Right atrium auricular region (tissue), 2 donors: ENCODE data around the gene MATR3. TPM values are rescaled to one million over a fixed set of nuclear protein-coding genes. Genes with fewer than 3 reads are reported as not detected.
A peak's percentile ranks its signal among the peaks of the same experiment; 100 is the strongest.

Experiments used
- DNase-seq: peaks from one replicate; pipeline ENCODE4 v3.0.0-alpha.2; 2019; ENCODE audit warnings: low spot score
- H3K27ac ChIP-seq, 2 donors: fragments of 200-600 bp; sonication (generic); 1 replicate in 1 of 2; 2 replicates in 1 of 2; pipeline ENCODE4 v1.5.1; 2016 to 2019
- H3K27me3 ChIP-seq, 2 donors: fragments of 200-600 bp; sonication (generic); one replicate each; pipeline versions ENCODE4 v1.5.1 to v1.6.0; 2017 to 2019
- H3K36me3 ChIP-seq: fragments of 200-600 bp; sonication (generic); one replicate; pipeline ENCODE4 v1.5.1; 2016
- H3K4me1 ChIP-seq, 2 donors: fragments of 200-600 bp; sonication (generic); one replicate each; pipeline versions ENCODE4 v1.5.1 to v1.6.0; 2017 to 2019
- H3K4me3 ChIP-seq, 2 donors: fragments of 200-600 bp; sonication (generic); 1 replicate in 1 of 2; 2 replicates in 1 of 2; pipeline ENCODE4 v1.5.1; 2017 to 2019; ENCODE audit warnings: mild to moderate bottlenecking in 1 of 2, moderate library complexity in 1 of 2
- H3K9me3 ChIP-seq, 2 donors: fragments of 200-600 bp; sonication (generic); one replicate each; pipeline ENCODE4 v1.5.1; 2019
- total RNA-seq, 2 donors: library from RNA; depleted of rRNA; stranded (reverse); fragments of >200 nt; gene quantifications; one replicate each; pipeline ENCODE4 v1.1.0, GENCODE V29; 2016
- TF ChIP-seq, protein P1 (sequence below), 2 donors: fragments of 200-600 bp; sonication (generic); IDR thresholded peaks; one replicate each; pipeline ENCODE4 v1.5.1; 2019; ENCODE audit warnings: antibody characterized with exemption in 2 of 2

MATR3 gene
- total RNA-seq, 2 donors from 2014 or later, result 131 to 159 TPM

DNA sequence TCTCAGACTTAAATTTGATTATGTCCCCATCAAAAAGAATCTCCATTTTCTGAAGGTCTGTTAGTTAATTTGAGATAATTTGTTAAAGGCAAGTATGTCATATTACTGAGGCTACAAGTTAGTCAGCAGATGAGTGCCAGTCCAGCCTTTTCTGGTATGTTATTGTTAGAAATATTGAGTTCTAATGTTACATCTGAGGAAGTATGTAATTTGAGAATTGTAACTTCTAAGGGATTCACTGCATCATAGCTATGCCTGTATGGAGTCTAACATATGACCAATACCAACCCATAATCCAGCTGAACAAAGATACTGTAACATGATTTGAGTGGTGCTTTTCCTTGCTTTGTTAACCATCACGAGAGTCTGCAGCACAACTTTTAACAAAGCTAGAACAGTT lies 75.6 kb downstream of the MATR3 start:
- Histone ChIP-seq H3K27me3 (no peaks in the 10 kb centered on the region), H3K36me3 (peaks cover 54% of the 10 kb centered on the region), H3K4me3 (no peak overlapping the region), H3K4me1 (peaks cover 0 to 24% of the 10 kb centered on the region in 2 donors), H3K27ac (no peak overlapping the region), H3K9me3 (no peaks in the 10 kb centered on the region)
- no peak for DNase-seq
- TF ChIP-seq, protein P1, sequence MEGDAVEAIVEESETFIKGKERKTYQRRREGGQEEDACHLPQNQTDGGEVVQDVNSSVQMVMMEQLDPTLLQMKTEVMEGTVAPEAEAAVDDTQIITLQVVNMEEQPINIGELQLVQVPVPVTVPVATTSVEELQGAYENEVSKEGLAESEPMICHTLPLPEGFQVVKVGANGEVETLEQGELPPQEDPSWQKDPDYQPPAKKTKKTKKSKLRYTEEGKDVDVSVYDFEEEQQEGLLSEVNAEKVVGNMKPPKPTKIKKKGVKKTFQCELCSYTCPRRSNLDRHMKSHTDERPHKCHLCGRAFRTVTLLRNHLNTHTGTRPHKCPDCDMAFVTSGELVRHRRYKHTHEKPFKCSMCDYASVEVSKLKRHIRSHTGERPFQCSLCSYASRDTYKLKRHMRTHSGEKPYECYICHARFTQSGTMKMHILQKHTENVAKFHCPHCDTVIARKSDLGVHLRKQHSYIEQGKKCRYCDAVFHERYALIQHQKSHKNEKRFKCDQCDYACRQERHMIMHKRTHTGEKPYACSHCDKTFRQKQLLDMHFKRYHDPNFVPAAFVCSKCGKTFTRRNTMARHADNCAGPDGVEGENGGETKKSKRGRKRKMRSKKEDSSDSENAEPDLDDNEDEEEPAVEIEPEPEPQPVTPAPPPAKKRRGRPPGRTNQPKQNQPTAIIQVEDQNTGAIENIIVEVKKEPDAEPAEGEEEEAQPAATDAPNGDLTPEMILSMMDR (IDR thresholded peaks at IDR 0.05), result no peak

DNA sequence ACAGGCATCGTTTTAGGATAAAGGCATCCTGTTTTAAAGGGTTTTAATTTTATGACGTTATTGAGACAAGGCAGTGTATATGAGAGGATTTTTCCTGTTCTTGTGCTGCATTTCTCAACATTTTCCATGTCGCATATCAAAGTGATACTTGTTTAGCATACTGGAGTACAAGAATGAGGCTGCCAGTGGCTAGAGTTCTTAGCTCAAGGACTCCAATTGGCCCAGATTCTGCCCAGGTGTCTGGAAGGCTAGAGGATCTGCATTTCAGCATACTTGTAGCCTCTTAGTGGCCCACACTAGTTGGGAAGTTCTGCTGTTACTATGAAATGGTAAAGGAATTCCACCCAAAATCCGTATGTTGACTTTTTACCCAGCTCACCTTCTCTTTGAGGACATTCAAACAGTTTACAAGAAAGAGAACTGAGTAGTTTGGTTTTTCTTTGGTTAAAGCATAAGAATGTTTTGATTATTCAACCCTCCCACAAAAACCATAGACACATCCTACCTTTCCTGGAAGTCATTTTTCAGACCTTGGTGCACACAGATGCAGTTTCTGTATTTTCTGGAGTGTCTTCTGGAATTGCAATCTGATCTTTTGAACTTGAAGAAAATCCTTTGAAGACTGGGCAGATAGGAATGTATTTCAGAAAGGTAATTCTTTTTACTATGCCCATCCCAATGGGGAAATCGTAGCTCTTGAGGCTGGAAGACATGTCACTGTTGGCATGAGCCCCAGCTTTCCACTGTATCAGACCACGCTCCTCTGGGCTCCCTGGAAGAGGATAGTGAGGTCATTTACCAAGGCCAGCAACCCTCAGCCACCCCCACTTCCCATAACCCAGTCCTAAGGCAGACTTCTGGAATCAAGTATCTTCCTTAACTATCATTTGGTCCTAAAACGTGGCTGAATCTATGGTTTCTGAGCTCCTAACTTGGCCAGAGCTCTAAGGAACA lies 78.2 kb downstream of the MATR3 start:
- H3K36me3 ChIP-seq, result peaks cover 29% of the 10 kb centered on the region

DNA sequence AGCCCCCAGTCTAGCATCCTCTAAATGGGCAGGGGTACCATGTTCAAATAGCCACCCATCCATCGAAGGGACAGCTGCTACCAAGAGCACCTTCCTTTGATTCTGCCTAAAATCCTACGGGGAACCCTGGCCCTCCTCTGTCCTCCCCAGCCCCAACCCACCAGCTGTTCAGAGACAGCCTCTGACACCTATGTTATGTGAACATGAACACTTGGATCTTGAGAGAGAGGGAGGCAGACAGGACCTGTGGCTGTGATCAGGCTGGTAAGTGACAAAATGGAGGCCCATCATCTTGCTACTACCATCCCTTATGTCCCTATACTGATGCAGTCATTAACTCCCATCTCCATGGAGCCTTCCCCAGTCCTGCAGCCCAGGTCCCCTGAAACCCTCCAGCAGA lies 81.4 kb downstream of the MATR3 start:
- no peaks in the 10 kb centered on the region for H3K9me3 ChIP-seq
- TF ChIP-seq, protein P1 (IDR thresholded peaks at IDR 0.05), result no peak
- H3K4me3 ChIP-seq, result no peak overlapping the region
- DNase-seq, result no peak
- H3K27me3 ChIP-seq, result no peaks in the 10 kb centered on the region
- peak overlapping the region; percentile 74 to 91 for H3K27ac ChIP-seq
- peaks cover 0 to 21% of the 10 kb centered on the region in 2 donors for H3K4me1 ChIP-seq
- peaks cover 1% of the 10 kb centered on the region for H3K36me3 ChIP-seq

More for the DNA sequence above, 78.2 kb downstream of the MATR3 start:
- TF ChIP-seq, protein P1 (IDR thresholded peaks at IDR 0.05), result no peak
- Histone ChIP-seq H3K4me1 (peaks cover 0 to 27% of the 10 kb centered on the region in 2 donors), H3K27me3 (no peaks in the 10 kb centered on the region), H3K27ac (peak overlapping the region; percentile 4 to 91), H3K9me3 (no peaks in the 10 kb centered on the region), H3K4me3 (no peak overlapping the region)
- DNase-seq, result no peak

DNA sequence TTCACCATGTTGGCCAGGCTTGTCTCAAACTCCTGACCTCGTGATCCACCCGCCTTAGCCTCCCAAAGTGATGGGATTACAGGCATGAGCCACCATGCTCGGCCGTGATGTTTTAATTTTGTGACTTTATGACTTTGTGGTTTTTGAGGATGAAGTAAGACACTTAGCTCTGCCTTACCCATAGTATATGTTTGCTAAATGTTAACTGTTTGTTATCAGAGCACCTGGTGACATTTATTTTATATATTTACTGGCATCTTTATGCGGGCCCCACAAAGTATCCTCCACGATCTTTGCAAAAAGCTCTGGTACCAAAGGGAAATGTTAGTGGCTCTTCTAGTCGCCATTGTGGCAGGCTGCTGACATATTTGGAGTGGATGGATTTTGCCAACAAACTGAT lies 82.8 kb downstream of the MATR3 start:
- TF ChIP-seq, protein P1 (IDR thresholded peaks at IDR 0.05), result no peak
- no peak for DNase-seq
- H3K27me3 ChIP-seq, result no peaks in the 10 kb centered on the region
- H3K9me3 ChIP-seq, result no peaks in the 10 kb centered on the region
- H3K4me1 ChIP-seq, result peaks cover 0 to 21% of the 10 kb centered on the region in 2 donors
- H3K36me3 ChIP-seq, result no peaks in the 10 kb centered on the region
- no peak overlapping the region for H3K27ac ChIP-seq
- no peak overlapping the region for H3K4me3 ChIP-seq

DNA sequence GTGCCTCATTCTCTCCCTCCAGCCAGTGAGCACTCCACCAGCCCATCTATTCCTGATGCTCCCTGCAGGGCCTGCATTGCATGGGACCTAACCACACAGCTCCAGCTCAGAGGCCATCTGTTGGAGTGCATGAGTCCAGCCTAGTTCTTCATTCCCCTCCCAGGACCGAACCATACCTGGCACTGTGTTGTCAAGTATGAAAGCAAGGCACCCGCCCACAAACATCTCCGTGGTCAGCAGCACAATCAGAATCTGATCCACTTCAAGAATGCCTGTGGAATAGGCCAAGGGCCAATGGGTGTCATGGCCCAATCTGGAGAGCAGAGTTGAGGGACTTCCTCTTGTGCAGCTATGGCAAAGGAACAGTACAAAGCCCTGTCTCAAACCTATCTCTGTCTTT lies 83.7 kb downstream of the MATR3 start:
- Histone ChIP-seq H3K4me1 (peaks cover 0 to 21% of the 10 kb centered on the region in 2 donors), H3K36me3 (no peaks in the 10 kb centered on the region), H3K9me3 (no peaks in the 10 kb centered on the region), H3K27me3 (no peaks in the 10 kb centered on the region), H3K27ac (no peak overlapping the region), H3K4me3 (no peak overlapping the region)
- no peak for DNase-seq
- TF ChIP-seq, protein P1 (IDR thresholded peaks at IDR 0.05), result no peak
